Measurements from ENCODE around the gene PSTPIP1. TPM values are rescaled to one million over a fixed set of nuclear protein-coding genes. Genes with fewer than 3 reads are reported as not detected.

Gene PSTPIP1
- total RNA-seq, 1 experiment from 2014 or later = 1.5 TPM

DNA sequence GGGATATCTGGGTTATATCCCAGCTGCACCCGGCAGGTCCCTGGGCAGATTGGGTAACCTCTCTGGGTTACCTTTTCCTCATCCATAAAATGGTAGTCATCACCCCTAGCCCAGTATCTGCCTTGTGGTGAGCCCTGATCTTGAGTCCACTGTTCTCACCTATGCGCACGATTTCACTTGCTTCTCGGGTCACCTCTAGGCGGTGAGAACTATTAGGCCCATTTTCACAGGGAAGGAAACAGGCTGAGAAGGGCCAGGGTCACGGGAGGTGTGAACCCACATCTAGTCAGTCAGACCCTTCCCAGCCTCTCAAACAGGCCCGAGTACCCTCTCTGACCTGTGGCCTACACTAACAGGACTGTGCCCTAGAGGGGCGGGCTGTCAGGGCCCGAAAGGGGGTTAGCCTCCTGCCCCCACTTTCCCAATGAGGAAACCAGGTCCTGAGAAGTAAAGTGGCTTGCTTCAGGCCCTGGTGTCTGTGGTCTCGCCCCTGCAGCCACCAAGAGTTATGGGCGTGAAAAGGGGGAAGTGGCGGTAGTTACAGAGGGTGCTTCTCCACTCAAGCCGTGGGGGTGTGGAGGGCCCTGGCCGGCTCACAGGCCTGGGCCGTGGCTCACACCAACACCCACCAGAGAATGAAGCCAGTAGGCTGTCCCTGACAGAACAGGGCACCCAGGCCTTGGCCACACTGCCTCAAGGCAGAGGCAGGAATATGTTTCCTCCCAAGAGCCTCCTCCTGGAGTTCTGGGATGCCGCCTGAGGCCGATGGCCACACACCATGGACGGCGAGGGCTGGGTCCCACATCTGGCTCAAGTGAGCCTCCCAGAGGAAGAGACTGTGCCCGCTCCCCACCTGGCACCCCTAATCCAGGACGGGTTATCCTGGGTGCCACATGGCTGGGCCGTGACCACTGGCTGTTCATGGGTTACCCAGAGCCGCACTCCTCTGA is 19.5 kb downstream of the PSTPIP1 start:
- no peaks in the 10 kb centered on the region for H3K27me3 Mint-ChIP-seq (ENCODE audit: low read depth)
- H3K4me3 Mint-ChIP-seq = no peak overlapping the region
- ATAC-seq (no peak), DNase-seq (ENCODE audit: low spot score) (no peak)
- no peak overlapping the region for H3K27ac Mint-ChIP-seq
- POLR2A ChIA-PET = no interaction called here
- no peaks in the 10 kb centered on the region for H3K36me3 Mint-ChIP-seq
- no peaks in the 10 kb centered on the region for H3K4me1 Mint-ChIP-seq
- CTCF ChIA-PET = interaction anchor here (1.4 to 1.7 kb wide), 3 partner anchors 10 to 41 kb away, joined by 4 to 9 read pairs (median 4); no protein-coding TSS in a partner anchor
- H3K9me3 Mint-ChIP-seq = no peaks in the 10 kb centered on the region
- TF ChIP-seq TEAD1 (CRISPR knock-in tag; IDR thresholded peaks at IDR 0.05) (no peak), ZSCAN18 (CRISPR knock-in tag; IDR thresholded peaks at IDR 0.05) (no peak), SMAD3 (CRISPR knock-in tag; IDR thresholded peaks at IDR 0.05; ENCODE audit: borderline replicate concordance) (no peak), E2F4 (CRISPR knock-in tag; IDR thresholded peaks at IDR 0.05; ENCODE audit: borderline replicate concordance, low read depth) (no peak), ZNF219 (CRISPR knock-in tag; IDR thresholded peaks at IDR 0.05; ENCODE audit: borderline replicate concordance) (no peak), ZNF121 (CRISPR knock-in tag; IDR thresholded peaks at IDR 0.05) (no peak)
- TF ChIP-seq, protein P1, sequence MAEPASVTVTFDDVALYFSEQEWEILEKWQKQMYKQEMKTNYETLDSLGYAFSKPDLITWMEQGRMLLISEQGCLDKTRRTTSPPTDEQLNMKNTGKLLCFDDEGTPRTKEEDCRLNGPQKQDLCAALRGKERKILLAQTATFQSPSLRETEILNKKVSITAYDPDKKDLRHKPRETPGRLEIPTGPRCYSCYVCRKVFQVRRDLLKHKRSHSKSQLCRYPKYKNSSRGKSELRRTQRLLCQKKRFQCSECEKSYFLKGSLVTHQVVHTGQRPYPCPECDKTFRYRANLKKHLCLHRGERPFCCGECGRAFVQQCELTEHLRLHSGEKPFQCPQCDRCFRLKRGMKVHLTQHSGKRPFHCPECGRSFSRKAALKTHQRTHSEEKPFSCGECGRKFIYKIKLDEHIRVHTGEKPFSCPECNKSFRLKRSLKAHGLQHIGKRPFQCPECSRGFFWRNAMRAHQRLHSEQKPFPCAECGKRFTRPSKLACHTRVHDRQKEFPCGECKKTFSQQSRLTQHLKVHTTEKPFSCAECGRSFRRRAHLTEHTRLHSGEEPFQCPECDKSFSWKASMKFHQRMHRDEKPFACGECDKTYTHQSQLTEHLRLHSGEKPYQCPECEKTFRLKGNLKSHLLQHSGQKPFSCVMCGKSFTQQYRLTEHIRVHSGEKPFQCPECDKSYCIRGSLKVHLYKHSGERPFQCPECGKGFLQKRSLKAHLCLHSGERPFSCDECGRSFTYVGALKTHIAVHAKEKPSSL (CRISPR knock-in tag; conservative IDR thresholded peaks at IDR 0.05) = no peak
- TF ChIP-seq, protein P2, sequence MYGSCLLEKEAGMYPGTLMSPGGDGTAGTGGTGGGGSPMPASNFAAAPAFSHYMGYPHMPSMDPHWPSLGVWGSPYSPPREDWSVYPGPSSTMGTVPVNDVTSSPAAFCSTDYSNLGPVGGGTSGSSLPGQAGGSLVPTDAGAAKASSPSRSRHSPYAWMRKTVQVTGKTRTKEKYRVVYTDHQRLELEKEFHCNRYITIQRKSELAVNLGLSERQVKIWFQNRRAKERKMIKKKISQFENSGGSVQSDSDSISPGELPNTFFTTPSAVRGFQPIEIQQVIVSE (CRISPR knock-in tag; IDR thresholded peaks at IDR 0.05; ENCODE audit: borderline replicate concordance) = no peak

GRCh38 chr15:77015646-77016320 is 20.9 kb downstream of the PSTPIP1 start:
- DNase-seq (ENCODE audit: low spot score) (no peak), ATAC-seq (peak; percentile 31)
- Mint-ChIP-seq H3K27me3 (ENCODE audit: low read depth) (no peaks in the 10 kb centered on the region), H3K4me3 (no peak overlapping the region), H3K9me3 (no peaks in the 10 kb centered on the region), H3K36me3 (no peaks in the 10 kb centered on the region), H3K4me1 (no peaks in the 10 kb centered on the region), H3K27ac (no peak overlapping the region)
- ChIA-PET CTCF (interaction anchor here (0.6 to 3.2 kb wide), 5 partner anchors 9 to 528 kb away, joined by 3 to 16 read pairs (median 7); no protein-coding TSS in a partner anchor), POLR2A (no interaction called here)
- no peak for TF ChIP-seq GABPB1 (CRISPR knock-in tag; IDR thresholded peaks at IDR 0.05)
- no peak for TF ChIP-seq JAZF1 (CRISPR knock-in tag; IDR thresholded peaks at IDR 0.05)
- TF ChIP-seq PRDM15 (CRISPR knock-in tag; IDR thresholded peaks at IDR 0.05) = no peak
- no peak for TF ChIP-seq HMGXB4 (CRISPR knock-in tag; IDR thresholded peaks at IDR 0.05)
- TF ChIP-seq ZNF317 (CRISPR knock-in tag; IDR thresholded peaks at IDR 0.05; ENCODE audit: borderline replicate concordance, low read depth) = no peak
- TF ChIP-seq USF1 (CRISPR knock-in tag; IDR thresholded peaks at IDR 0.05) = no peak

Data from WTC11 (cell line).